Kidney tubule cell (primary cell): ENCODE results near the gene TOMM34.

Experiments
- DNase-seq: peaks from one replicate; pipeline ENCODE4 v3.0.0-alpha.2; 2018; ENCODE audit warnings: low spot score

The TOMM34 gene, protein sequence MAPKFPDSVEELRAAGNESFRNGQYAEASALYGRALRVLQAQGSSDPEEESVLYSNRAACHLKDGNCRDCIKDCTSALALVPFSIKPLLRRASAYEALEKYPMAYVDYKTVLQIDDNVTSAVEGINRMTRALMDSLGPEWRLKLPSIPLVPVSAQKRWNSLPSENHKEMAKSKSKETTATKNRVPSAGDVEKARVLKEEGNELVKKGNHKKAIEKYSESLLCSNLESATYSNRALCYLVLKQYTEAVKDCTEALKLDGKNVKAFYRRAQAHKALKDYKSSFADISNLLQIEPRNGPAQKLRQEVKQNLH

DNA sequence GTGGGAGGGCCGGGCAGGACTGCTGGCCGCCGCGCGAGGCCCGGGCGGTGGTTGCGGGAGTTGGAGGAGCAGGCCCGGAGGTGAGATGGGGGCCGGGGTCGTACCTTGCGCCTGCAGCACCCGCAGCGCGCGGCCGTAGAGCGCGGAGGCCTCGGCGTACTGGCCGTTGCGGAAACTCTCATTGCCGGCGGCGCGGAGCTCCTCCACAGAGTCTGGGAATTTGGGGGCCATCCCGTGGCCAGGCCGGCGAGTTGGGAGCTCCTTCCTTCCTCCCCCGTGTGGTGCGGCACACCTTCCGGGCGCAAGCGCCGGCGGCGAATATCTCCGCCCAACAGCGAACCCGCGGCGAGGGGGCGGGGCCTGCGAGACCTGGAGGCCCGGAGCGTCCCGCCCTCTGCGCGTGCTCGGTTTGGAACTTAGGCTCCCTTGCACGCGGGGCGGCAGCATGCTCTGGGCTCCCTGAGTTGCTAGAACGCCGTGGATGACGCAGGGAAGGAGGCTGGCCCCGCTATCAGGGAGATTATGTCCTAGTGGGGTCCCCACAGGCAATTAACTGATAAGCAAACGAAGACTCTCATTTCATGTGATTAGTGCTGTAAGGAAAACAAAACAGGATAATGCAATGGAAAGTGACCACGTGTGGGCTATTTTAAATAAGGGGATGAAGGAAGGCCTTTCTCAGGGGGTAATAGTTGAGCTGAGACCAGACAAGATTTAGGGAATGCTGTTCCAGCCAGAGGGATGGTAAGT is at the start of gene TOMM34:
TSS of gene TOMM34 (minus strand) at position 295 of the 750 bp plus-strand sequence. CDS start at position 231, 64 bp downstream.
- peak; percentile 94 for DNase-seq

DNA sequence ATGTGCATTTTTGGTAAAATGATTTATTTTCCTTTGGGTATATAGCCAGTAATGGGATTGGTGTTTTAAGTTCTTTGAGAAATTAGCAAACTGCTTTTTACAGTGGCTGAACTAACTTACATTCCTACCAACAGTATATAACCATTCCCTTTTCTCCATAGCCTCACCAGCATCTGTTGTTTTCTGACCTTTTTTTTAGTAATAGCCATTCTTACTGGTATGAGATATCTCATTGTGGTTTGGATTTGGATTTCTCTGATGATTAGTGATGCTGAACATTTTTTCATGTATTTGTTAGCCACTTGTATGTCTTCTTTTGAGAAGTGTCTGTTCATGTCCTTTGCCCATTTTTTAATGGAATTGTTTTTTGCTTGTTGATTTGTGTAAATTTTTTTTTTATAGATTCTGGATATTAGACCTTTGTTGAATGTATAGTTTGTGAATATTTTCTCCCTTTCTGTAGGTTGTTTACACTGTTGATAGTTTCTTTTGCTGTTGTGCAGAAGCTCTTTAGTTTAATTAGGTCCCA is 48.4 kb upstream of the TOMM34 start:
- DNase-seq, result no peak

DNA sequence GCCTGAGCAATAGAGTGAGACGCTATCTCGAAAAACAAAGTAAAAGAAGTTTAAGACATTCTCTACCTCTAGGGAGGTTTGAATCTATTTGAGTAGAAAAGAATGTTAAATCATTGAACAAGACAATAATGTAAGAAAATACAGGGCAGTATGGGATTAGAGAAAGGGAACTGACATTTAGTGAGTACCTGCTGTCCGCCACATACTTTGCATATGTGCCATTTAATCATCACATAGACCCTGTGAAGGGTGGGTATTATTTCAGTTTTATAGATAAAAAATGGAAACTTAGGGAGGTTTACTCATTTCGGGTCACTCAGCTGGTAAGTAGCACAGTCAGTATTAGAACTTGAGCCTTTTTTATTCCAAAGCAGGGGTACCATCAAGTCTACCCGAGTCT is 37.5 kb upstream of the TOMM34 start:
- no peak for DNase-seq

DNA sequence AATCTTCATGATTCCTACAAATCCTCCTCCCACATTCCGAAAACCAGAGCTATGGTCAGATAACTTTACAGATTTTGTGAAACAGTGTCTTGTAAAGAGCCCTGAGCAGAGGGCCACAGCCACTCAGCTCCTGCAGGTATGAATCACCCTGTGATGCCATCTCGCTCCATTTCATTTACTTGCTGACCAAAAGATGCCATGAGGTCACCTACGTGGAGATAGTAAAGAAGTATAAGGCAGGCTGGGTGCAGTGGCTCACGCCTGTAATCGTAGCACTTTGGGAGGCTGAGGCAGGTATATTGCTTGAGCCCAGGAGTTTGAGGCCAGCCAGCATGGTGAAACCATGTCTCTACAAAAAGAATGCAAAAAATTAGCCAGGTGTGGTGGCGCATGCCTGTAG is 37.0 kb upstream of the TOMM34 start:
- DNase-seq, result peak; percentile 23

DNA sequence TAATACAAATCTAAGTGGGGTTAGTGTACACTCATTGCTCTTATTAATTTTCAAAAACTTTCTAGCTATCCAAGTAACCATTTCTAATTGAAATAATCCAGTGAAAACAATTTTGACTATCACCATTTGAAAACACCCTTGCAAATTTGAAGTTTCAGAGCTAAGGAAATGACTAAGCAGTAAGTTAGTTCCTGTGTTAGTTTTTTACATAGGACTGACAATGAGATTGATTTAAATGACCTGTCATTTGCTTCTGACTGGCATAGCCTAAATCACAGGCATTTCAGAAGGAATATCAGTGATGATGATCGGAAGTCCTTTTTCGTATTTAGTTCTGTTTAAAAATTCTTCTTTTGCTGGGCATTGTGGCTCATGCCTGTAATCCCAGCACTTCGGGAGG is 33.1 kb upstream of the TOMM34 start:
- DNase-seq, result peak; percentile 50

DNA sequence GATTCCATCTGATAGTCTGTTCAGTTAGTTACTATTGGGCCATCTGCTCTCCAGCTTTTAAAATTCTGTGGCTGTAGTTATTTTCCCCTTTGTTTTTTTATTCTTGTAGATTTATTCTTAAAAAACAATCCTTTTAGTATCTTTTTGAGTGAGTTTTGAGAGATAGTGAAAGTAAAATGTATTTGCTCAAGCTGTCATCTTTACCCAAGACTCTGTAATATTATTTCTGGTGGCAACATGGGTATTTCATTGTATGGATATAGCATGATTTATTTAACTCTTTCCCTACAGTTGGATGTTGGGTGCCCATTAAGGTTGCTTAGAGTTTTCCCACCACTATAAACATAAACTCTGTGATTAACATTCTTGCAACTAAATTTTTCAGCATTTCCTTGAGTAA is 30.8 kb upstream of the TOMM34 start:
- DNase-seq, result no peak

DNA sequence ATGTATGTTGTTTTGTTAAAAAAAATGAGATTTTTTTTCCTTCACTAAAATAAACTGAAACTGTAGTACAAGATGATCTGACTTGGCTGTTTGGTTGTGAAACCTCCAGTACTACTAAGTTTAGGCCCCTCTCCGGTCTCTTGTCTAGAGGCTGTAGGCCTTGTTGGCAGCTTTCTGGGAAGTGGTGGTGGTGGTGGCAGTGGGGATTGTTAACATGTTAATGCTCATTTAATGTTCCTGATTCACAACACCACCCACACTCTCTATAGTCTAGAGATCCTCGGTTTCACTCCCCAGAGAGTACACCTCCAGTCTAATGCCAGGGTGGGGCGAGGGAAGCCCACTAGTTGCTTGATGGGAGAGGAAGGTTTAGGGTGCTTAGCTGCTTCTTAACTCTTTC is 30.2 kb upstream of the TOMM34 start:
- no peak for DNase-seq

DNA sequence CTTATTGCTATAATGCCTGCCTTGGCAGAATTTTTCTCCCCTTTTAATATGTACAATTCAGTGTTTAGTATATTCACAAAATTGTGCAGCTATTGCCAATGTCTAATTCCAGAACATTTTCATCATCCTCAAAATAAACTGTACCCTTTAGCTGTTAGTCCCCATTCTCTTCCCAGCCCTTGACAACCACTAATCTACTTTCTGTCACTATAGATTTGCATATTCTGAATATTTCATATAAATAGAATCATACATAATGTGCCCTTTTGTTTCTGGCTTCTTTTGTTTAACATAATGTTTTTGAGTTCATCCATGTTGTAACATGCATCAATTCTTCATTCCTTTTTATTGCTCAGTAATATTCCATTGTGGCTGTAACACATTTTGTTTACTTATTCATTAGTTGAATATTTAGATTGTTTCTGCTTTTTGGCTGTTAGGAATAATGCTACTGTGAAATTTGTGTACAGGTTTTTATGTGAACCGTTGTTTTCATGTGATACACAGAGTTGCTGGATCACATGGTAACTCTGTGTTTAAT is 28.5 kb upstream of the TOMM34 start:
- no peak for DNase-seq

DNA sequence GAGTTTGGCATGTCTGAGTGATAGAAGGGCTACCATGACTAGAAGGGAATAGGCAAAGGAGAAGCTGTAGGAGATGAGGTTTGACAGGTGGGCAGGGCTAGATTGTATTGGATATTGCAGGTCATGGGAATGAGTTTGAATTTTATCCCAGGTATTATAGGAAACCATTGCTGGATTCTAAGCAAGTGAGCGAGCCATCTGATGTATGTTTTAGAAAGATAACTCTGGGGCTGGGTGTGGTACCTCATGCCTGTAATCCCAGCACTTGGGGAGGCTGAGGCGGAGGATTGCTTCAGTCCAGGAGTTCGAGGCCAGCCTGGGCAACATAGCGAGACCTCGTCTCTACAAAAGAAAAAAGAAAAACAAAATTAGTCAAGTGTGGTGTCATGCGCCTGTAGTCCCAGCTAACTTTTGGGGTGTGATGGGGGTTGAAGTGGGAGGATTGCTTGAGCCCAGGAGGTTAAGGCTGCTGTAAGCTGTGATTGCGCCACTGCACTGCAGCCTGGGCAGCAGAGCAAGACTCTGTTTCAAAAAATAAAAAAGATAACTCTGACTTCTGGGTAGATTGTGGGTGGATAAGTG is 23.0 kb upstream of the TOMM34 start:
- no peak for DNase-seq

DNA sequence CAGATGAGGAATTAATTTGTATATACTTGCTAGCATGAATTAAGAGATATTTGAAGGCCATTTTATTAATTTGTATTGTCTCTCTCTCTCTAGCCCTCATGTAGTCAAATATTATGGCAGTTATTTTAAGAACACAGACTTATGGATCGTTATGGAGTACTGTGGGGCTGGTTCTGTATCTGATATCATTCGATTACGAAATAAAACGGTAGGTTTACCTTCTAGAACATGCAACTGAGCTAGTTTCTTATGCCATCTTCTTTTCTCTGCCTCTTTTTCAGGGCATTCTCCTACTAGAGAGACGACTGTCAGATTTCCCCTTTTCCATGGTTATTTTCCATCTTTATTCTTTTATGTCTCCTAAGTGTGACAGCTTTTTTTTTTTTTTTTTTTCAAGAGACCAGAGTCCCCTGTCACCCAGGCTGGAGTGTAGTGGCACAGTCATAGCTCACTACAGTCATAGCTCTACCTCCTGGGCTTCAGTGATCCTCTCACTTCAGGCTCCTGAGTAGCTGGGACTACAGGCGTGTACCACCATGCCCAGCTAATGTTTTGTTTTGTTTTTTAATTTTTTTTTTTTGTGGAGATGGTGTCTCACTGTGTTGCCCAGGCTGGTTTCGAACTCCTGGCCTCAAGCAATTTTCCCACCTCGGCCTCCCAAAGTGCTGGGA is 21.7 kb upstream of the TOMM34 start:
- DNase-seq, result no peak

DNA sequence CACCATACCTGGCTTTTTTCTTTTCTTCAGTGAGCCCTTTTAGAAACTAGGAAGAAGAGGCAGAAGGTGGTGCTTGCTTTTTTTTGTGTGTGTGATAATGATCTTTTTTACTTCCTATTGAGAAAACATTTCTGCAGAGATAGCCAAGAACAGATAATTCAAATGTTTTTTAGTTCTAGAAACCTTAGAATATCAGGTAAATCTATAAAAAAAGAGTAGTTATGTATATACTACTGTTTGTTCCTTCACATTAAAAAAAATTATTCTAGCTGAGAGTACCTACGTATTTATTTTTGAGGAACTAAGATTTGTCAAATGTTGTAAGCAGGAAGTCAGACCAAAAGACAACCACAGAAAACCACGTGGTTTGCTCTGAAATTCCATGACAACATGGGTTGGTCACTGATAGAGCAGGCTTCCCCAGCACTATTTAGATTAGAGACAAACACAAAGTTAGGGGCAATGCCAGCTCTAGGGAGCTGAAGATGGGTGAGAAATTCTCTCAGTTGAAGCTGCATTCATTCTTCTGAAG is 19.0 kb upstream of the TOMM34 start:
- DNase-seq, result peak; percentile 9

DNA sequence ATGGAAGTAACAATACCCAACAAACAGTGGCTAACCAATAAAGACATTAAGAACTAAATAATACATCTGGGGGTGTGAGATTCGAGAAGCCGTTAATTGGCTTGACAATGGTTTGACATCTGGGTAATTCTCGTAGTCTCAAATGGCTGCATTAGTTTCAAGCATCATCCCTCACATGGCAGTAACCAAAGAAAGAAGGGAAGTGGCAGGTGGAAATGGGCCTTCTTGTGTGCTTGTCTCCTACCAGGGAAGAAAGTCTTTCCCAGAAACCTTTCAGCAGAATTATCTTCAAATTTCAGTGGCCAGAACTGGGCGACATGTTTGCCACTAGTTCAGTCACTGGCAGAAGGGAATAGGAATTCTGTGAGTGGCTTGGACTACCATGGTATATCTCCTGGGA is 16.5 kb upstream of the TOMM34 start:
- DNase-seq, result no peak

DNA sequence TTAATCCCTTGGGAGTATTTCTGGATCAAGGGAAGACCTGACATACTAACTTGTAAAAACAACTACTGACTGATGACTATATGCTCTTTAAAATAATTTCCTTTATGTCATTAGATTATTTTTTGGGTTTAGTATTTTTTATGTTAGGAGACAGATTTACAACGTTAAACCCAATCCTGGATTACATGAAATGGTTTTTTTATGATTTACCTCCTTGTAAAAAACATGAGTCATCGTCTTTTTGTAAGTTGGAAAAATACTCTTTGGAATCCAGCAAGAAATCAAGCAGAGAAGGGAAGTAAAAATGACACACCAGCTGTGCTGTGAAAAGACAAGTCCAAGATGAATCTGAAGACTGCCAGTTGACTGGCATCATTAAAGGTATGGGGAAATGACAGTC is 12.9 kb upstream of the TOMM34 start:
- no peak for DNase-seq

DNA sequence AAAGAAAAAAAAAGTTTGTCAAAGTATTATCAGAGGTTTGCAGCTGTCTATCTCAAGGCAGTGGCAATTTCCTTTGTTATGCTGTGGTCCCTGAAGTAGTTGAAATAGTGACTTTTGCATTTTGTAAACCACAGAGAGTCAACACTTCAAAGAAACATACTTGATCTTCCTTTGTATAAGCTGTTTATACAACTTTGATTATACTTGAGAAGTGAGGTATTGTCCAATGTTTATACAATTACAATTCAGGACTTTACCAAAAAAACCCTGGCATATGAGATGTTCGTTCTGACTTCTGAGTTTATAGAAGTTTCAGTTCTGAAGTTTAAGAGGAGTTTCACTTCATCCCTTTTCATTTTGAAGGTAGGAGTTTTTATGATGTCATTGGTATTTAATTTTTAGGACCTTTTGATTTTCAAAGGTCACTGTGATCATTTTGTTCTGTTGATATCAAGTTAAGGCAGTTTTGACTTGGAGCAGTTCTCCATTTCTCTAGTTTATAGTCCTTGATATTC is 10.1 kb upstream of the TOMM34 start:
- no peak for DNase-seq

DNA sequence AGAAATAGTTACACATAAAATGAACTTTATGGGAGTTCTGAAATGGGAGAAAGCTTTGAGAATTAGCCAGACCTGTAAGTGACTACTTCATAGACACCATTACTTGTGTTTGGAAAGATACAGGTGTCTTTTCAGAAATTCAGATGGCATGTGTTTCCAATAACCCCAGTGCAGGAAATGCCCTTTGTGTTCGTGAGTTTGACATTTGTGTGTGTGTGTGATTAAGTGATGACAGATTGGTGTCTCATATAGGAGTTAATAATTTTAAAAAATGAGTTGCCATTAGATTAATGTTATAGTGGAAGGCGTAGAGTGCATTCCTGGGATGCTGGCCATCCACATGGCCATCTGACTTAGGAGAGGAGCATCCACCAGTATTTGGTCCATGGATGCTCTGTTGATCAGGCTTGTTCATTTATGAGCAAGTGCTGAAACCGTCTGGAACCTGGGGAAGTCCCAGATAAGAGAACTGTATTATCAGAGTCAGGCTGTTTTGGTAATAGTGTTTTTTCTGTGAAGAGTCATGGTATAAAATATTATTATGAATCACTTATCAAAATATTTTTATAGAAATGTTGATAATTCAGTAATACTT is 9.2 kb upstream of the TOMM34 start:
- no peak for DNase-seq

DNA sequence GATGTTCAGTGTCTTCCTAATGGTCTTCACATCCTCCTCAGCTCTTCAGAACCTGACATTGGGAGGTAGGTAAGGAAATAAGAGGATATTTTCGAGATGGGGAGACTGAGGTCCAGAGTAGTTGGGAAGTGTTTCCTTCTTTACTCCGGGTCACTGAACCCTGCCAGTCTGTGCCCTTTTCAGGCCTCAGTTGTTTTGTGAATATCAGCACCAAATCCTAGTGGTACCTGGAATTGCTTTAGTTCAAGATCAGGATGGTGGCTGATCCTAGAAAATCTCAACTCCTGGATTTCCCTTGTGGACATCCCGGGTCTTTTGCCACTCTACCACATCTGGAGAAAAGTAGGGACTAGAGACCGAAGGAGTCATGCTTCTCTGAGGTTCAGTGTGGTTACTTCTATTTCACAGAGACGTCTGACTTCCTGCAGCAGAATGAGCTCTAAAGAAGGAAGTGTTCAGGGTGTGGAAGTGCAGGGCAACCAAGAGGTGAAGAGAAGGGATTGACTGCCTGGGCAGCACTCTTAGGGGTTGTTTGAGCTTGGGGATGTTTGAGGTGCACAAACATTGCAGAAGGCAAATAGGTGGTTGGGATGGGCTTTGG is 7.1 kb upstream of the TOMM34 start:
- peak; percentile 46 for DNase-seq

DNA sequence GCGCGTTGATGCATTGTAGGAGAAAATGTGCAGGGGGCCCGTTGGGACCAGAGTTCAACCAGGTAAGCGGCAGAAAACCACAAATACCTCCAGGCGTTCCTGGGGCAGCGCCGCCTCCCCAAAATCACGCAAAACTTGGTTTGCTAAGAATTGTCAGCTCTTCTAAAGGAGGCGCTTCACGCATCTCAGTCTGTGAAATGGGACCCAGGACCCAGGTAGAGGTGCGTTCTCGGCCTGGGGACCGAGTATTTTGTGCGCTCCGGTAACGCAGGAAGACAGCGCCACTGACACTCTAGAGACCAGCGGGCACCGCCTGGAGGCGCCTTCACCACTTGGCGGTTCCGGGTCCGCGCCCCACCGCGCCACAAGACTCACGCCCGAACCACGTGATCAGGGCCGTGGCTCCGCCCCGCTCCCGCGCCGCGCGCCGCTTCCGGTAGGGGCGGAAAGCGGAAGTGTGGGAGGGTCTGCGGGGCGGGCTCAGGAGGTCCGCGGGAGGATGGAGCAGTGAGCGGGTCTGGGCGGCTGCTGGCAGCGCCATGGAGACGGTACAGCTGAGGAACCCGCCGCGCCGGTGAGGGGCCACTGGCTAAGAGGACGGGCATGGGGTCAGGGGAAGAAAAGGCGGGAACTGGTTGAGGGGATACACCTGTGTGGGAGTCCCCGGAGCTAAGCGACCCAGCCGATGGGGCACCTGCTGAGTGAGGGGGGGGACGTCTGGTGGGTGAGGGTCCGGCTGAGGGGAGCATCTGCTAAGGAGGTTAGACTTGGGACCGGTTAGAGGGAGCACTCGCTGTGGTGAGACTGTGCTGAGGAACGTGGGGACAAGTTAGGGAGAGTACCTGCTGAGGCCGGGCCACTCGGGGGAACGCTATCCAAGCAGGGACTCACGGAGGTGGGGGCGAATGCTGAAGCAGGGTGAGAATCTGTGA is 6.1 kb upstream of the TOMM34 start, which contains the start of gene STK4:
TSS of gene STK4 (plus strand) at position 483 of the 932 bp plus-strand sequence. CDS start at position 540, 57 bp downstream.
- peak; percentile 94 for DNase-seq

DNA sequence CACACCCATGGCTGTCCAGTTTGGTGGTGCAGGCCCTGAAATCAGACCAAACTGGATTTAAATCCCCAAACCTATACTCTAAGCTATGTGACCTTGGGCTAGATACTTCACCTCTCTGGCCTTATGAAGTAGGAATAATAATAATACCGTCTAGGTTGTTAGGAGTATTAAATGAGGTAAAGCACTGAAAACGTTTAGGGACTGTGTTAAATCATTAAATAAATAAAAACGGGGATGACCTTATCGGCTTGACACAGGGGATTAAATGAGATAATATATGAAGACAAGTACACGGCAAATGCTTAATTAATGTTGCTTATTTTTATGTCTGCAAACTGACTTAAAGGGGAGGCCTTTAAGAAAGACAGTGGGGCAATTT is 5.4 kb upstream of the TOMM34 start:
- no peak for DNase-seq

DNA sequence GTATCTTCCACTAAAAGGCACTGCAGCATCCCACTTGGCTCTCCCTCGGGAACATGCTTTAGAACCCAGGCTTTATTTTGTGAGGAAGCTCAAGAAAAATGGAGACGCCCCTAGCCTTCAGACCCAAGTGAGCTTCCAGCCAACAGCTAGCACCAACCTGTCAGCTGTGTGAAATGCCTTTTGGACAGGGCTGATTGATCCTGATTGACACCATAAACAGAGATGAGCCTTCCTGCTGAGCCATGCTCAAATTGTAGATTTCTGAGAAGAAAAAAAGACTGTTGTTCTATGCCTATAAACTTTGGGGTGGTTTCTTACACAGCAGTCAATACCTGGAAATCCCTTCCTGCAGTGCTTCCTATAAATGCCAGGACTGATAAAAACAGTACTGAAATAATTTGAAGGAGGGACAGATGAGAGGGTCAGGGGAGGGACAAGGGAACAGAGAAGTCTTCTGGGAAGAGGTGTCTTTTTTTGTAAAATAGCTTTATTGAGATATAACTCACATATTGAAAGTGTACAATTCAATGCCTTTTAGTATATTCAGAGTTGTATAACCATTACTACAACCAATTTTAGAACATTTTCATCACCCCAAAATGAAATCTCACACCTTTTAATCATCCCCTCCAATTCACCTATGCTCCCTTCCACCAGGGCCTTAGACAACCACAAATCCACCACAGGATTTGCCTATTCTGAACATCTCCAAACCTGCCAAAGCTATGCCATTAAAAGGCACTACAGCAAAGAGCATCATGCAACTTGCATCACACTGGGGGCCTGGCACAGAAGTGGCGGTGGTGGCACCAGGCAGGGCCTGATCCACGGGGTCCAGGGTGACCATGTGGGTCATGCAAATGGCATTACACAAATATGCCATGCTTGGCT is 3.4 kb upstream of the TOMM34 start:
- DNase-seq, result no peak
